Measurements from ENCODE around the gene NRG2.

DNA sequence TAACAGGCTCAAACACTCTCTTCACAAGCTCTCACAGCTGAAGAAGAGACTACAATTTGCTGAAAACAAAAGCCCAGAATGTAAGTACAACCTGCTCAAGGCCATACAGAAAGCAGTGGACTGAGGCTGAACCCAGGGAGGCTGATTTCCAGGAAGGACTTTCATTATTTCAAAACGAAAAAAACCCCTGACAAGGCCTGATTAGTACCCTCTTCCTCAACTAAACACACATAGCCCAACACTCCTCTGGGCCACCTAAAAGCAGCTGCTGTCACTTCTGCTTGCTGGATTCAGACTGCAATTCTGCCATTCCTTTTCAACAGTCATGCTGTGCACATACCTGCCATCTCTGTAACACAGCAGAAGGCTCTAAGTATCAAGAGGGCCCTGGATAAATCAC is 18.2 kb downstream of the NRG2 start:
- TF ChIP-seq CTCF (IDR thresholded peaks at IDR 0.05) (no peak), POLR2A (IDR thresholded peaks at IDR 0.05) (no peak), EP300 (IDR thresholded peaks at IDR 0.05) (no peak)

Data from ovary (tissue), 3 donors.